Vagina (tissue), 2 donors: ENCODE results near the gene PLXNA3. TPM values are rescaled to one million over a fixed set of nuclear protein-coding genes. Genes with fewer than 3 reads are reported as not detected.

ENCODE experiments used
- DNase-seq, 2 donors: peaks; one replicate each; pipeline ENCODE4 v3.0.0-alpha.2; 2017; ENCODE audit errors: extremely low spot score in 2 of 2
- H3K27ac ChIP-seq: fragments of 200-600 bp; sonication (generic); one replicate; pipeline ENCODE4 v1.5.1; 2019
- H3K27me3 ChIP-seq: fragments of 200-600 bp; sonication (generic); one replicate; pipeline ENCODE4 v1.5.1; 2019
- H3K36me3 ChIP-seq, 2 donors: fragments of 200-600 bp; sonication (generic); one replicate each; pipeline ENCODE4 v1.5.1; 2017 to 2019
- H3K4me1 ChIP-seq: fragments of 200-600 bp; sonication (generic); one replicate; pipeline ENCODE4 v1.5.1; 2019
- H3K4me3 ChIP-seq, 2 donors: fragments of 200-600 bp; sonication (generic); 1 replicate in 1 of 2; 2 replicates in 1 of 2; pipeline ENCODE4 v1.5.1; 2016 to 2019
- H3K9me3 ChIP-seq: fragments of 200-600 bp; sonication (generic); one replicate; pipeline ENCODE4 v1.5.1; 2019
- POLR2A ChIP-seq, 2 donors: fragments of 450-650 bp; IDR thresholded peaks; one replicate each; pipeline ENCODE4 v1.6.1; 2017; ENCODE audit warnings: antibody characterized with exemption in 2 of 2, mild to moderate bottlenecking in 2 of 2, moderate library complexity in 2 of 2
- POLR2AphosphoS5 ChIP-seq, 2 donors: sonication (generic); formaldehyde crosslinking; IDR thresholded peaks; one replicate each; pipeline ENCODE4 v1.9.0; 2017; ENCODE audit warnings: antibody characterized with exemption in 2 of 2, mild to moderate bottlenecking in 2 of 2, low read depth in 1 of 2; ENCODE audit not compliant: insufficient read depth in 1 of 2
- intact Hi-C: fragments of 100-400 bp; cut with DNase I; formaldehyde crosslinking; loops from one replicate; pipeline ENCODE4 v1.15.1; 2023
- total RNA-seq: library from RNA; depleted of rRNA; stranded (reverse); fragments of >200 nt; gene quantifications from one replicate; pipeline ENCODE4 v1.2.3, GENCODE V29; 2016
- TF ChIP-seq, protein P1 (sequence below), 3 experiments: fragments of 450-650 bp in 2 of 3; fragments of 200-600 bp in 1 of 3; sonication (generic) in 1 of 3; IDR thresholded peaks; one replicate each; pipeline ENCODE4 v1.5.1; 2017 to 2019; ENCODE audit warnings: antibody characterized with exemption in 3 of 3, mild to moderate bottlenecking in 2 of 3, moderate library complexity in 2 of 3

The PLXNA3 gene
- total RNA-seq, 1 donor from 2014 or later, result 20.1 TPM

DNA sequence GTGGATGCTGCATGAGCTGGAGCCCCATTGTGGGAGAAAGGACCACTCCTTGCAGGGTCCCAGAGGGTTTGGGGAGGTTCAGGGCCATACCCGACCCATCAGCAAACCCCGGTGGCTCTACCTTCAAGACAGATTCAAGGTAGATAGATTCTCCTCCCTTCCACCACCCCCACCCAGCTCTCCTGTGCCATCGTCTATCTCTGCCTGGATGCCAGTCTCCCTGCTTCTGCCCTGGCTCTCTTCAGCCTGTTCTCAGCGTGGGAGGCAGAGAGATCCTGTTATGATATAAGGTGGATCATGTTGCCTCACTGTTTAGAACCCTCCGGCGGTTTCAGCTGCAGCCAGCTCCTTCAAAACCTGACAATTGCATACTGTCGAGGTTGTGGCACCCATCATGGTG, 15.6 kb downstream of the PLXNA3 start:
- Histone ChIP-seq H3K27ac (no peak overlapping the region), H3K4me3 (no peak overlapping the region), H3K9me3 (no peaks in the 10 kb centered on the region), H3K36me3 (peaks cover 0 to 22% of the 10 kb centered on the region in 2 donors), H3K27me3 (no peaks in the 10 kb centered on the region), H3K4me1 (peaks cover 5% of the 10 kb centered on the region)
- TF ChIP-seq, protein P1, sequence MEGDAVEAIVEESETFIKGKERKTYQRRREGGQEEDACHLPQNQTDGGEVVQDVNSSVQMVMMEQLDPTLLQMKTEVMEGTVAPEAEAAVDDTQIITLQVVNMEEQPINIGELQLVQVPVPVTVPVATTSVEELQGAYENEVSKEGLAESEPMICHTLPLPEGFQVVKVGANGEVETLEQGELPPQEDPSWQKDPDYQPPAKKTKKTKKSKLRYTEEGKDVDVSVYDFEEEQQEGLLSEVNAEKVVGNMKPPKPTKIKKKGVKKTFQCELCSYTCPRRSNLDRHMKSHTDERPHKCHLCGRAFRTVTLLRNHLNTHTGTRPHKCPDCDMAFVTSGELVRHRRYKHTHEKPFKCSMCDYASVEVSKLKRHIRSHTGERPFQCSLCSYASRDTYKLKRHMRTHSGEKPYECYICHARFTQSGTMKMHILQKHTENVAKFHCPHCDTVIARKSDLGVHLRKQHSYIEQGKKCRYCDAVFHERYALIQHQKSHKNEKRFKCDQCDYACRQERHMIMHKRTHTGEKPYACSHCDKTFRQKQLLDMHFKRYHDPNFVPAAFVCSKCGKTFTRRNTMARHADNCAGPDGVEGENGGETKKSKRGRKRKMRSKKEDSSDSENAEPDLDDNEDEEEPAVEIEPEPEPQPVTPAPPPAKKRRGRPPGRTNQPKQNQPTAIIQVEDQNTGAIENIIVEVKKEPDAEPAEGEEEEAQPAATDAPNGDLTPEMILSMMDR (IDR thresholded peaks at IDR 0.05), result no peak
- TF ChIP-seq POLR2AphosphoS5 (IDR thresholded peaks at IDR 0.05; ENCODE audit: insufficient read depth in 1 of 2, low read depth in 1 of 2) (no peak), POLR2A (IDR thresholded peaks at IDR 0.05) (no peak)
- intact Hi-C loops, result no loop called here
- DNase-seq, result no peak

DNA sequence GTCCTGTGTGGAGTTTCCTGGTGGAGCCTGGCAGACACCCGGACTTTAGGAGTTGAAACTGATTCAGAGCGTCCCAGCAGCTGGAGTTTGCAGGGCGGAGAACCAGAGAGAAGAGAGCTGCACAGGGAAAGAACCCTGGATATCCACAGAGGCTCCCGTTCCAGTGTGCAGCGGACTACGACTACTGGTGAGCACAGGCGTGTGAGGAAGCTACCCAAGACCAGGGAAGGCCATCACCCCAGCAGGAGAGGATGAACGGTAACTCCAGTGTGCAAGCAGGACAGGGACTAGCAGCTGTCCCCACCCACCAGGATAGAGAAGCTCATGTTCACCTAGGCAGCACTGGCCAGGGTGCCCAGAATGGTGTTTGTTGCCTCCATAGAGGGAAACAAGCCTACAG, 18.7 kb downstream of the PLXNA3 start:
- H3K4me3 ChIP-seq, result no peak overlapping the region
- H3K9me3 ChIP-seq, result no peaks in the 10 kb centered on the region
- intact Hi-C loops, result loop anchor here (5.0 kb wide), 1 partner anchor 40 kb away; the partner anchor contains the start of gene FAM3A
- no peaks in the 10 kb centered on the region for H3K27me3 ChIP-seq
- H3K4me1 ChIP-seq, result peaks cover 5% of the 10 kb centered on the region
- no peaks in the 10 kb centered on the region for H3K36me3 ChIP-seq
- no peak for DNase-seq
- TF ChIP-seq, protein P1 (IDR thresholded peaks at IDR 0.05), result no peak
- TF ChIP-seq POLR2AphosphoS5 (IDR thresholded peaks at IDR 0.05; ENCODE audit: insufficient read depth in 1 of 2, low read depth in 1 of 2) (no peak), POLR2A (IDR thresholded peaks at IDR 0.05) (no peak)
- H3K27ac ChIP-seq, result no peak overlapping the region

DNA sequence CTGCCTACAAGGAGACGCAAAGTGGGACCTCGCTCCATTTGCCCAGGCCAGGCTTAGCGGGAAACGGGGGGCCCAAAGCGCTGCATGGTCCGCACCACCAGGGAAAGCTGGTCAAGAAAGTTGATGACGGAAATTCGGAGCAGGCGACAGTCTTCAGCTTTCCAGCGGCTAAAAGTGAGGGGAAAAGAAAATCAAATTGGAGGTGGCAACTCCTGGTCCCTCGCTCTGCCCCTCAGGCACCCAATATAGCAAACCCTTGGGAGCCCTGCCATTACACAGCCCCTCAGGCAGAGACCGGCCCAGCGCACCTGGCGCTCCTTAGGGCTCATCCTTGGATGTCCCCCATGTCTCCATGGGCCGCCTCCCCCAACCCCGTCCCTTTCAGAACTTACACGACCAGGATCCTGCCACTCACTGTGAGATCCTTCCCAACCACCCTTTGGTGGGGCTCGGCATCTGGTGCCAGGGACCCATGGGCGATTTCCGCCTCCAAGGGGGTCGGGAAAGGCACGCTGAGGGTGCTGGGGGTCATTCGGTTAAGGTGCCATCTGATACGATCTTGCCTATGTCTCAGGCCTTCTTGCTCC, 19.9 kb downstream of the PLXNA3 start:
- intact Hi-C loops, result loop anchor here (5.0 kb wide), 1 partner anchor 39 kb away; the partner anchor contains the start of gene FAM3A
- H3K36me3 ChIP-seq, result no peaks in the 10 kb centered on the region
- TF ChIP-seq, protein P1 (IDR thresholded peaks at IDR 0.05), result no peak
- TF ChIP-seq POLR2AphosphoS5 (IDR thresholded peaks at IDR 0.05; ENCODE audit: insufficient read depth in 1 of 2, low read depth in 1 of 2) (no peak), POLR2A (IDR thresholded peaks at IDR 0.05) (no peak)
- H3K27me3 ChIP-seq, result no peaks in the 10 kb centered on the region
- H3K4me1 ChIP-seq, result peaks cover 5% of the 10 kb centered on the region
- H3K4me3 ChIP-seq, result peak overlapping the region; percentile 49 to 52
- H3K27ac ChIP-seq, result peak overlapping the region; percentile 72
- no peak for DNase-seq
- H3K9me3 ChIP-seq, result no peaks in the 10 kb centered on the region

DNA sequence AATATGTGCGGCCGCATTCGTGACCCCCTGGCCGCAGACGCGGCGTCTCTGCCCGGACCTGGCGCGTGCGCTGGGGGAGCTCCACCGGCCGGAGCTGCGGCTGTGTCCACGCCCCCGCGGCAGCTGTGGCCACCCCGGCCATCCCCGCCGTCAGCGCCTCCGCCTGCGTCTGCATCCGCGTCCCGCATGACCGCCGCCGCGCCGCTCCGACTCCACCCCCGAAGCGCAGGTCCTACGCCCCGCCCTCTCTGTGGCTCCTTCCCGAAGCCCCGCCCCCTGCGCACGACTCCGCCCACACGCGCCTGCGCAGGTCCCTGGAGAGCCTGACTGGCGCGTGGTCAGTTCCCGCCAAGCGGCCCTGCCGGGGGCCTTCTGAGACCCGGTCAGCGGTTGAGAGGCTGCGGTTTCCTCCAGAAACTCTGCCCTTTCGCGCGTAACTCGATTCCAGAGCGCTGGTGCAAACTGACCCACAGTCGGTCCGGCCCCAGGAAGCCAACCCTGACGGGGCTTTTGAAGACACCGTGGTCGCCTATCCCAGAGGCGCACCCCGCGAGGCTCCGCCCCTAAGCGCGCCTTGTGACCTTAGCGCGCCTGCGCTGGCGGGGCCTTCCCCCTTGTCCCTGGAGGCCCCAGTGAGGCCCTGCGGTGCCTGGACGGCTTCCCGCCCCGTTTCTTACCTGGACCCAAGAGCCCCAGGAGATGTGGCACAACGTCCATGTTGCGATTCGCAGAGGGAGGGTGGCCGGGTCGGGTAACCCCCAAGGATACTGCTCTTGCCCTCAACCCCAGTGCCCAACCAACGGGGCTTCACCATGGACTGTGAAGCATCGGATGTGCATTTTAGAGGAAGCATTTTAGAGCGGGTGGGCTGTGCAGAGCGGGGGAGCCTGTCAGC, 20.9 kb downstream of the PLXNA3 start, which contains the start of gene LAGE3:
LAGE3 (minus strand) TSS at position 554 of the 895 bp plus-strand sequence; CDS start at position 188, 366 bp downstream.
- peak within 1 kb of the TSS; percentile 72 for H3K27ac ChIP-seq
- intact Hi-C loops, result loop anchor here (5.0 kb wide), 1 partner anchor 38 kb away; the partner anchor contains the start of gene FAM3A
- H3K9me3 ChIP-seq, result no peaks in the 10 kb centered on the region
- H3K27me3 ChIP-seq, result no peaks in the 10 kb centered on the region
- peaks cover 5% of the 10 kb centered on the region for H3K4me1 ChIP-seq
- no peak for DNase-seq
- TF ChIP-seq POLR2A (IDR thresholded peaks at IDR 0.05), result peak in 1 of 2 donors; percentile 28
- peak; percentile 75 to 85 for TF ChIP-seq POLR2AphosphoS5 (IDR thresholded peaks at IDR 0.05; ENCODE audit: insufficient read depth in 1 of 2, low read depth in 1 of 2)
- TF ChIP-seq, protein P1 (IDR thresholded peaks at IDR 0.05), result no peak
- H3K36me3 ChIP-seq, result no peaks in the 10 kb centered on the region
- H3K4me3 ChIP-seq, result peak within 1 kb of the TSS; percentile 49 to 52
